ENCODE data around the gene RNPC3.
A peak's percentile ranks its signal among the peaks of the same experiment; 100 is the strongest.

Gene RNPC3, protein sequence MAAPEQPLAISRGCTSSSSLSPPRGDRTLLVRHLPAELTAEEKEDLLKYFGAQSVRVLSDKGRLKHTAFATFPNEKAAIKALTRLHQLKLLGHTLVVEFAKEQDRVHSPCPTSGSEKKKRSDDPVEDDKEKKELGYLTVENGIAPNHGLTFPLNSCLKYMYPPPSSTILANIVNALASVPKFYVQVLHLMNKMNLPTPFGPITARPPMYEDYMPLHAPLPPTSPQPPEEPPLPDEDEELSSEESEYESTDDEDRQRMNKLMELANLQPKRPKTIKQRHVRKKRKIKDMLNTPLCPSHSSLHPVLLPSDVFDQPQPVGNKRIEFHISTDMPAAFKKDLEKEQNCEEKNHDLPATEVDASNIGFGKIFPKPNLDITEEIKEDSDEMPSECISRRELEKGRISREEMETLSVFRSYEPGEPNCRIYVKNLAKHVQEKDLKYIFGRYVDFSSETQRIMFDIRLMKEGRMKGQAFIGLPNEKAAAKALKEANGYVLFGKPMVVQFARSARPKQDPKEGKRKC

GRCh38 chr1:103525607-103526507, at the start of gene RNPC3:
RNPC3 (plus strand) TSS chr1:103525699; CDS start chr1:103526071, 372 bp downstream.
- peak; percentile 31 for DNase-seq

GRCh38 chr1:103477101-103477500, 48.4 kb upstream of the RNPC3 start:
- DNase-seq = no peak

DNA sequence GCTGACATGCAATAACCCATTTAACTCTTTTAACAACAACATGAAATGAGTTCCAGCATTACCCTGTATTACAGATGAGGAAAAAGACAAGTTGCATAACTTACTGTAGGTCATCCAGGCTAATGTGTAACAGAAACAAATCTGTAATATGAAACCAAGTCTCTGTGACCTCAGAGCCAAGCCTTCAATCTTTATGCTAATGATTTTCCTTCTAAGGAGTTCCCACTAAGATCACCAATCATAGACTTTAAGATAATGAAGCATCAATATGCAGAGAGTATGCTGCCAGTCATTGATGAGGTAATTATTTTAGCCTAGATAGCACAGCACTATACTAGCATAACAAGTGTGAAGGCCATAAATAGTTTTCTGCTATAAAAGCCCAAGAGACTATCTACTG, 35.6 kb upstream of the RNPC3 start:
- no peak for DNase-seq

DNA sequence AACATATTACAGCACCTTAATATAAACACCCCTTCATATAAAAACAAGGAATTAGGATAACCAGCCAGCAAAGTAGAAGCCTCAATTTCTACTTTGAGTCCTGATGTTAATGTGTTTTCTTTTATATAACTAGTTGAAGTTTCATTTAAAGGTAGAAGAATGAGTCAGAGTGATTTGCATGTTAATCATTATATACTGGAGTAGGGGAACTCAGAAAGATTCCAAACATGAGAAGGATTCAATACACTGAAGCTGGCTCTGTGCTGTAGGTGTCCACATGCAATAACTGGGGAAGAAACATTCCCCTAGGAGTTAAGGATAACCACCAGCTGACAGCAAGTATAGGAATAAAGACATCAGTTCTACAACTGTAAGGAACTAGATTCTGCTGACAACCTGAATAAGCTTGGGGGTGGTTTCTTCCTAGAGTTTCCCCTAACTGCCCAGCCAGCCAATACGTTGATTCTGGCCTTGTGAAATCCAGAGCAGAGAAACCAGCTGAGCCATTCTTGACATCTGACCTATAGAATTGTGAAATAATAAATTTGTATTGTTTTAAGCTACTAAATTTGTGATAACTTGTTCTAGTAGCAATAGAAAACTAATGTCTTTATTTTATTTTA, 33.4 kb upstream of the RNPC3 start:
- no peak for DNase-seq

DNA sequence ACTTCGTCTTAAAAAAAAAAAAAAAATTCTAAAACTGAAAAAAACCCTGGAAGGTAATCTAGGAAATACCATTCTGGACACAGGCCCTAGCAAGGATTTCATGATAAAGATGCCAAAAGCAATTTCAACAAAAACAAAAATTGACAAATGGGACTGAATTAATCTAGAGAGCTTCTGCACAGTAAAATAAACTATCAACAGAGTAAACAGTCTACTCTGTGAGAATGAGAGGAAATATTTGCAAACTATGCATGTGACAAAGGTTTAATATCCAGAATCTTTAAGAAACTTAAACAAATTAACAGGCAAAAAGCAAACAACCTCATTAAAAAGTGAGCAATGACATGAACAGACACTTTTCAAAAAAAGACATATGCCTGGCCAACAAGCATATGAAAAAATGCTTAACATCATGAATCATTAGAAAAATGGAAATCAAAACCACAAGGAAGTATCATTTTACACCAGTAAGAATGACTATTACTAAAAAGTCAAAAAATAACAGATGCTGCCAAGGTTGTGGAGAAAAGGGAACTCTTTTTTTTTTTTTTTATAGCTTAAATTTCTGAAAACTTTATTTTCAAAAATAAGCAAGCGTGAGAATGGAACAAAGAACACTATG, 29.4 kb upstream of the RNPC3 start:
- DNase-seq = no peak

- DNase-seq = no peak
These were observed 28.1 kb upstream of the RNPC3 start for GRCh38 chr1:103497404-103497803.

GRCh38 chr1:103509250-103509649, 16.2 kb upstream of the RNPC3 start:
- no peak for DNase-seq

GRCh38 chr1:103513711-103514110, 11.8 kb upstream of the RNPC3 start:
- DNase-seq = no peak

DNA sequence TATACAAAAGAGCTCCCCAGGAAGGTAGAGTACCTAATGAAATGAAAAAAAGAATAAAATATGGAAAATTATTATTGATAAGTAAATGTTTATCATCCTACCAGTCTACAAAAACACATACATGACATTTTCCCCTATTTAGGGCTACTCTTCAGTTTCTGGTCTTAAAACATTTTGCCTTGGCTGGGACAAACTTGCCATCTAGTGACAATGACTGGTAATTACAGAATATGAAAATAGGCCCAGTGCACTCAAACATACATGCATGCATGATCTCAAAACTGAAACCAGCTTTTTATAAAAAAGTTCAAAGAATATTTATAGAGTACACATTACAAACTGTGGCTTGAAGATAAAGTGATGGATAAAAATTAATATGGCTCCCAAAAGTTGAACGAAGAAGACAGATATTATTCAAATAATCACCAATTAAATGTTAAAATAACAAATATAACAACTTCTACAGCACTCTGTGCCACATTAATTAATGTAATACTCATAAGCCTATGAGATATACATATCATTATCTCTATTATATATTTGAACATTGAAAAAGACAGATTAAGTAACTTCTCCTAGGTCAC, 10.5 kb upstream of the RNPC3 start:
- no peak for DNase-seq

DNA sequence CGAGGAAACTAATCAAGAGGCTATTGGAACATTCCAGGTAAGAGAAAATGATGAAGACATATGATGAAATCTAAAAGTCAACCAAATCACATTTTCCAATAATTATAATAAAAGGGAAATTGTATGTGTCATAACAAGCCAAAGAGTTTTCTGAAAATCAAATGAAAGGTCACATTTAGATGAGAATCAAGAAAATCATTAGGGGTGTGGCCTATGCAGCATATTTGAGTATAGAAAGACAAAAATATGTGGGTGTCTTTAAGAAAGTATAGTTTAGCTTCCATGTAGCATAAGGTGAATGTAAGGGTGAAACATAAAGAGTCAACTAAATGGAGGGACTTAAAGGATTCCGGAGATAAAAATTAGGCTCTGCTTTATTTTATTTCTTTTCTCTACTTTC, 9.2 kb upstream of the RNPC3 start:
- DNase-seq = no peak

GRCh38 chr1:103516693-103517092, 8.8 kb upstream of the RNPC3 start:
- no peak for DNase-seq

GRCh38 chr1:103517380-103518047, 8.0 kb upstream of the RNPC3 start:
- no peak for DNase-seq

- no peak for DNase-seq
These were observed 4.7 kb upstream of the RNPC3 start for GRCh38 chr1:103520822-103521221.

DNA sequence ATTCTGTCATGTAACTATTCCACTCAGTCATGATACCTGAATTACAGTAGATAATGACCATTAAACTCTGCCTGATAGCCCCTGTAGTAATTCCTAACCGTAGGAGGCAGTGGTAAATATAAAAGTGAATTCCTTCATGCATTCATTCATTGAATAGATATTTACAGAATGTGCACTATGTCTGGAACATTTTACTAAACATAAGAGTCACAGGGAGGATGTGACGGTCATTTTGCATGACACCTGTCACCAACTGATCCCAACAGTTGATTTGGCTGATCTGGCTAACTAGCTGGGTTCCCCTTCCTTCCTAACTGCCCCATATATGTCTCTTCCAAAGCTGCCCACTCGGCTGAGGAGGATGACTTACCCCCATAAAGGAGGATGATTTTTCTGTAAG, 2.2 kb upstream of the RNPC3 start:
- DNase-seq = no peak

DNA sequence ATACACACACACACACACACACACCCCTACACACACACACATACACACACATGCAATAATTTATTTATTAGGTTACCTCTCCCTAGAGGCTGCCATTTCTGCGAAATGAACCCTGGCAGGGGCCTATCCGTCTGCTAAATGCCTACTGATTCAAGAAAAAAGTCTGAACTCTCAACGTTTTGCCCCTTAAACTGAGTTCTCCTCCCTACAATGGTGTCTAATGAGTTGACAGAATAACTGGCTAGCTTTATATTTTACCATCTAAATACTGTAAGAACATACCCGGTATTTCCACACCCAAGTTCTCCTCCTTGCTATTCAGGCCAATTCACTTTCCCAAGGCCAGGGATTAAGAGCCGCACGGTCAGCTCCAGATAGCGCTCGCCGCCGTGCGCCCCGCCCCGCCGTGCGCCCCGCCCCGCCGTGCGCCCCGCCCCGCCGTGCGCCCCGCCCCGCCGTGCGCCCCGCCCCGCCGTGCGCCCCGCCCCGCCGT, 339 bp upstream of the RNPC3 start:
- DNase-seq = no peak

DNA sequence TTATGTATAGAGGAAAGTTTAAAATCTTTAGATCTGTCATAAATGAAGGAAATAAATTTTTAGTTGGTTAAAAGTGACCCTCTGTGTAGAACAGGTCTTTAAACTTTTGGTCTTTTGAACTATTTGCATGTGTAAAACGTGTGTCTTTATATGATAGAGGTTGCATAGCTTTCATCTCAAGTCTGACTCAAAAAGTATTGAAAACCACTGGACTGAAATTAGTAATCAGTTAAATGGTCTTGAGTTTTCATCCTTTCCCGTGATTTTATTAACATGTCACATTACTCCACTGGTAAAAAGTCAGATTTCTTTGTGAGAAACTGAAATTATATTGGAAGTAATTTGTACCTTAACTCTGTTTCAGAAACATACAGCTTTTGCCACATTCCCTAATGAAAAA, 1.8 kb downstream of the RNPC3 start:
- no peak for DNase-seq

- DNase-seq = no peak
These were observed 4.2 kb downstream of the RNPC3 start for GRCh38 chr1:103529746-103530145.

- no peak for DNase-seq
These were observed 12.7 kb downstream of the RNPC3 start for GRCh38 chr1:103538226-103538625.

- DNase-seq = no peak
These were observed 15.9 kb downstream of the RNPC3 start for GRCh38 chr1:103541431-103541830.

DNA sequence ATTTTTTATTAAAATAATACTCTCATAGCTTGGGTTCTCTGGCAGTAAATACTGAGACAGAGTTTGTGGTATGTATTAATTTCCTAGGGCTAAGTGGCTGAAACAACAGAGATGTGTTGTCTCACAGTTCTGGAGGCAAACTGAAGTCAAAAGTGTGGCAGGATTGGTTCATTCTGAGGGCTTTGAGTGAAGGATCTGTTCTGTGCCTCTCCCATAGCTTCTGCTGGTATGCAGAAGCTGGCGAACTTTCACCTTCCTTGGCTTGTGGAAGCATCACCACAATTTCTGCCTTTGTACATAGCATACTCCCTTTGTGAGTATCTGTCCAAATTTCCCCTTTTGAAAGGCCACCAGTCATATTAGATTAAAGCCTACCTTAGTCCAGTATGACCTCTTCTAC, 21.0 kb downstream of the RNPC3 start:
- DNase-seq = no peak

GRCh38 chr1:103547840-103548239, 22.3 kb downstream of the RNPC3 start:
- DNase-seq = no peak

GRCh38 chr1:103560427-103560826, 34.9 kb downstream of the RNPC3 start:
- no peak for DNase-seq
